HepG2 (cell line): ENCODE data around the gene STUB1. TPM values are rescaled to one million over a fixed set of nuclear protein-coding genes. Genes with fewer than 3 reads are reported as not detected.
A peak's percentile ranks its signal among the peaks of the same experiment; 100 is the strongest.

Source experiments
- HNF4G ChIP-seq, 2 experiments: sonication (generic) in 1 of 2; formaldehyde crosslinking in 1 of 2; IDR thresholded peaks; 2 replicates each; pipeline versions ENCODE4 v1.4.0 to v1.6.1; 2011 to 2020; ENCODE audit warnings: borderline replicate concordance in 2 of 2, low read depth in 2 of 2, mild to moderate bottlenecking in 2 of 2, low read length in 1 of 2, missing genetic modification reagents in 1 of 2, moderate library complexity in 1 of 2
- MIXL1 ChIP-seq: IDR thresholded peaks from 2 replicates; pipeline ENCODE4 v1.6.1; 2016
- NFKBIZ ChIP-seq: IDR thresholded peaks from 2 replicates; pipeline ENCODE4 v1.6.1; 2018; ENCODE audit warnings: missing genetic modification reagents, missing compliant biosample characterization
- SKIL ChIP-seq: sonication (generic); formaldehyde crosslinking; IDR thresholded peaks from 2 replicates; pipeline ENCODE4 v1.8.0; 2022; ENCODE audit warnings: missing genetic modification reagents, mild to moderate bottlenecking, moderate library complexity, borderline replicate concordance
- SP4 ChIP-seq: sonication (generic); formaldehyde crosslinking; IDR thresholded peaks from 2 replicates; pipeline ENCODE4 v1.8.1; 2023; ENCODE audit warnings: mild to moderate bottlenecking, missing genetic modification reagents
- SPEN ChIP-seq: sonication (generic); formaldehyde crosslinking; IDR thresholded peaks from 2 replicates; pipeline ENCODE4 v1.5.1; 2020; ENCODE audit warnings: low read depth, mild to moderate bottlenecking, missing genetic modification reagents
- TRIM24 ChIP-seq: sonication (generic); formaldehyde crosslinking; IDR thresholded peaks from 2 replicates; pipeline ENCODE4 v1.8.0; 2022; ENCODE audit warnings: mild to moderate bottlenecking, missing genetic modification reagents
- ZBTB4 ChIP-seq: sonication (generic); formaldehyde crosslinking; IDR thresholded peaks from 2 replicates; pipeline ENCODE4 v1.4.0; 2020; ENCODE audit warnings: missing genetic modification reagents, mild to moderate bottlenecking, borderline replicate concordance
- ZNF235 ChIP-seq: sonication (generic); formaldehyde crosslinking; IDR thresholded peaks from 2 replicates; pipeline ENCODE4 v1.8.1; 2023; ENCODE audit warnings: mild to moderate bottlenecking, missing genetic modification reagents, borderline replicate concordance
- ZNF407 ChIP-seq: sonication (generic); formaldehyde crosslinking; IDR thresholded peaks from one replicate; pipeline ENCODE4 v1.5.1; 2020; ENCODE audit warnings: mild to moderate bottlenecking, missing genetic modification reagents; ENCODE audit errors: not compliant biosample characterization
- ZNF513 ChIP-seq: sonication (generic); formaldehyde crosslinking; conservative IDR thresholded peaks from 2 replicates; pipeline ENCODE4 v1.5.0; 2020; ENCODE audit warnings: missing genetic modification reagents
- ZNF598 ChIP-seq: sonication (generic); formaldehyde crosslinking; IDR thresholded peaks from 2 replicates; pipeline ENCODE4 v1.5.1; 2020; ENCODE audit warnings: mild to moderate bottlenecking, missing genetic modification reagents, borderline replicate concordance
- polyA plus RNA-seq, 8 experiments: library from polyadenylated mRNA; depleted of rRNA in 3 of 8; stranded (reverse) in 7 of 8; unstranded in 1 of 8; fragments of >200 nt; fragmentation: Illumina TruSeq in 4 of 8; extraction: Trizol in 4 of 8; gene quantifications; 2 replicates each; pipeline versions ENCODE4 v1.2.1 to v1.2.3, GENCODE V29; 2011 to 2016; ENCODE audit warnings: low read depth in 4 of 8, missing spikeins in 1 of 8, mixed read lengths in 1 of 8; ENCODE audit not compliant: insufficient read depth in 1 of 8
- total RNA-seq, 5 experiments: library from RNA; depleted of rRNA; stranded (reverse); fragments of >200 nt; fragmentation: Illumina TruSeq; extraction: Trizol; gene quantifications; 2 replicates each; pipeline ENCODE4 v1.2.3, GENCODE V29; 2016; ENCODE audit warnings: low read depth in 1 of 5

Gene STUB1
- total and polyA plus RNA-seq, 2 of the 13 experiments (the other 11 are each of a cell fraction or from before 2014, with no cell fraction given): 52.9 to 78.2 TPM

- TF ChIP-seq ZBTB4 (CRISPR knock-in tag) (no peak), ZNF598 (CRISPR knock-in tag) (peak; percentile 41; the same call in 1 of the 2 replicates), TRIM24 (no peak), SP4 (CRISPR knock-in tag) (no peak), SKIL (0 out of 2 replicates have a peak, but pooled peaks have one; percentile 45), ZNF513 (CRISPR knock-in tag) (no peak), HNF4G (IDR thresholded peaks at IDR 0.05; ENCODE audit: borderline replicate concordance, low read depth, low read length) (no peak), HNF4G (CRISPR knock-in tag; IDR thresholded peaks at IDR 0.05; ENCODE audit: borderline replicate concordance, low read depth) (no peak), ZNF407 (peak; percentile 48), SPEN (CRISPR knock-in tag) (no peak), MIXL1 (CRISPR knock-in tag) (no peak), ZNF235 (no peak), NFKBIZ (0 out of 2 replicates have a peak, but pooled peaks have one; percentile 62)
These were observed 40.3 kb downstream of the STUB1 start (continued) for GRCh38 chr16:720447-720989.
